ENCODE data around the gene RALB. TPM values are rescaled to one million over a fixed set of nuclear protein-coding genes. Genes with fewer than 3 reads are reported as not detected.

RALB gene
- polyA plus RNA-seq, 2 of the 4 experiments (the other 2 are of a cell fraction), result 72.9 to 76.5 TPM

GRCh38 chr2:120236316-120236715, 16.3 kb upstream of the RALB start:
- ATAC-seq (no peak), FAIRE-seq (no peak), DNase-seq (ENCODE audit: low read depth in 1 of 2, low spot score in 1 of 2) (no peak)
- peak overlapping the region in 1 of 2 experiments; percentile 88; a peak in 2 of 6 replicates for H3K27ac ChIP-seq
- H3K4me1 ChIP-seq, result peaks cover 39% of the 10 kb centered on the region
- H3K9me3 ChIP-seq, result no peaks in the 10 kb centered on the region
- POLR2A ChIA-PET, result no interaction called here
- H3K4me2 ChIP-seq, result no peak overlapping the region
- CTCF ChIA-PET, result no interaction called here
- no peak overlapping the region for H3K4me3 ChIP-seq
- no peak for TF ChIP-seq NFE2L2 (conservative IDR thresholded peaks at IDR 0.05; ENCODE audit: low read length)
- 91% methylated on average over 9 of the region's 10 CpGs for WGBS (ENCODE audit: missing lambda C conversion rate)

GRCh38 chr2:120236791-120237190, 15.9 kb upstream of the RALB start:
- Histone ChIP-seq H3K4me3 (no peak overlapping the region), H3K9me3 (no peaks in the 10 kb centered on the region), H3K4me2 (no peak overlapping the region; the same call in 2 of the 3 replicates), H3K27ac (peak overlapping the region in 1 of 2 experiments; percentile 88; a peak in 3 of 6 replicates), H3K4me1 (peaks cover 39% of the 10 kb centered on the region)
- CTCF ChIA-PET, result no interaction called here
- ATAC-seq (no peak), FAIRE-seq (no peak), DNase-seq (ENCODE audit: low read depth in 1 of 2, low spot score in 1 of 2) (no peak)
- POLR2A ChIA-PET, result no interaction called here
- TF ChIP-seq, protein P1, sequence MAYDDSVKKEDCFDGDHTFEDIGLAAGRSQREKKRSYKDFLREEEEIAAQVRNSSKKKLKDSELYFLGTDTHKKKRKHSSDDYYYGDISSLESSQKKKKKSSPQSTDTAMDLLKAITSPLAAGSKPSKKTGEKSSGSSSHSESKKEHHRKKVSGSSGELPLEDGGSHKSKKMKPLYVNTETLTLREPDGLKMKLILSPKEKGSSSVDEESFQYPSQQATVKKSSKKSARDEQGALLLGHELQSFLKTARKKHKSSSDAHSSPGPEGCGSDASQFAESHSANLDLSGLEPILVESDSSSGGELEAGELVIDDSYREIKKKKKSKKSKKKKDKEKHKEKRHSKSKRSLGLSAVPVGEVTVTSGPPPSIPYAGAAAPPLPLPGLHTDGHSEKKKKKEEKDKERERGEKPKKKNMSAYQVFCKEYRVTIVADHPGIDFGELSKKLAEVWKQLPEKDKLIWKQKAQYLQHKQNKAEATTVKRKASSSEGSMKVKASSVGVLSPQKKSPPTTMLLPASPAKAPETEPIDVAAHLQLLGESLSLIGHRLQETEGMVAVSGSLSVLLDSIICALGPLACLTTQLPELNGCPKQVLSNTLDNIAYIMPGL (CRISPR knock-in tag; IDR thresholded peaks at IDR 0.05; ENCODE audit: borderline replicate concordance), result no peak
- no peak for TF ChIP-seq KDM1A (IDR thresholded peaks at IDR 0.05; ENCODE audit: low read depth)
- TF ChIP-seq EHMT2 (IDR thresholded peaks at IDR 0.05; ENCODE audit: low read depth), result no peak
- no peak for TF ChIP-seq NFE2L2 (conservative IDR thresholded peaks at IDR 0.05; ENCODE audit: low read length)
- TF ChIP-seq SMC3 (IDR thresholded peaks at IDR 0.05), result no peak
- no peak for TF ChIP-seq ESRRA (IDR thresholded peaks at IDR 0.05; ENCODE audit: borderline replicate concordance, low read length)
- TF ChIP-seq BCL3 (IDR thresholded peaks at IDR 0.05), result no peak
- TF ChIP-seq RNF2 (IDR thresholded peaks at IDR 0.05; ENCODE audit: borderline replicate concordance, low read depth), result no peak
- no peak for TF ChIP-seq ZNF302 (CRISPR knock-in tag; IDR thresholded peaks at IDR 0.05)
- TF ChIP-seq BHLHE40 (IDR thresholded peaks at IDR 0.05; ENCODE audit: low read depth, low read length), result no peak
- TF ChIP-seq KDM5A (IDR thresholded peaks at IDR 0.05), result no peak
- 91% methylated on average over 5 of the region's 5 CpGs for WGBS (ENCODE audit: missing lambda C conversion rate)

DNA sequence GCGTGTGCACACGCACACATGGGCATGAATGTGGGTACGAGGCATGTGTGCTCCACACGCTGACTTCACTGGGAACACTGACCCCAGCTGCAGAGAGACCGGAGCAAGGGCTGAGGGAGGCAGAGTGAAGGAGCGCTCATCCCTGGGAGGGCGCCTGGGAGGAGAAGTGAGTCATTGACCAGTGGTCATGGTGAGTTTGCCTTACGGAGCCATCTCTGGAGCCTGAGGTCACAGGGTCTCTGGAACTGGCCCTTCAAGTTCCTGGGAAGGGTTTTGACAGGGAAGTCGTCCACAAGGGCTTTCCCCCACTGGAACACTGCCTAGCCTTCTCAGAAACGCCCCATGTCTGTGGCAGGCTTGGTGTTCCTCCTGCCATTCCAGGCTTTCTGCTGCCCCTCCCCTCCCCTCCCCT, 15.2 kb upstream of the RALB start:
- POLR2A ChIA-PET, result no interaction called here
- TF ChIP-seq FOSL2 (IDR thresholded peaks at IDR 0.05) (peak; percentile 40), FOSL2 (CRISPR knock-in tag; IDR thresholded peaks at IDR 0.05) (peak; percentile 78), RARB (CRISPR knock-in tag; IDR thresholded peaks at IDR 0.05) (no peak)
- 36% methylated on average over 10 of the region's 10 CpGs for WGBS (ENCODE audit: missing lambda C conversion rate)
- Histone ChIP-seq H3K4me2 (peak overlapping the region; percentile 82), H3K4me3 (no peak overlapping the region), H3K9me3 (no peaks in the 10 kb centered on the region), H3K4me1 (peaks cover 39% of the 10 kb centered on the region), H3K27ac (peak overlapping the region; percentile 72 to 88; a peak in 5 of 6 replicates)
- CTCF ChIA-PET, result no interaction called here
- FAIRE-seq (no peak), DNase-seq (ENCODE audit: low read depth in 1 of 2, low spot score in 1 of 2) (peak; percentile 70 to 73), ATAC-seq (peak; percentile 73 to 81)

- peak; percentile 94 for ATAC-seq
- WGBS (ENCODE audit: missing lambda C conversion rate), result 38% methylated on average over 22 of the region's 22 CpGs
- DNase-seq (ENCODE audit: low read depth in 1 of 2, low spot score in 1 of 2), result peak; percentile 86 to 87
- FAIRE-seq, result no peak
- Histone ChIP-seq H3K4me3 (no peak overlapping the region), H3K9me3 (no peaks in the 10 kb centered on the region), H3K27ac (peak overlapping the region; percentile 84 to 88), H3K4me2 (peak overlapping the region; percentile 82), H3K4me1 (peaks cover 39% of the 10 kb centered on the region)
- CTCF ChIA-PET, result interaction anchor here (2.7 kb wide), 1 partner anchor 13 kb away, joined by 10 read pairs; the partner anchor contains the start of gene RALB
- POLR2A ChIA-PET, result interaction anchor here (1.0 to 1.4 kb wide), 2 partner anchors 14 to 16 kb away, joined by 5 read pairs; partner anchors contain the start of genes RALB and TMEM185B
- TF ChIP-seq ESRRA (IDR thresholded peaks at IDR 0.05; ENCODE audit: borderline replicate concordance, low read length), result peak; percentile 66; the same call in 1 of the 2 replicates
- no peak for TF ChIP-seq MAZ (IDR thresholded peaks at IDR 0.05; ENCODE audit: borderline replicate concordance, low read depth, low read length)
- 0 out of 2 replicates have a peak, but pooled peaks have one; percentile 3 for TF ChIP-seq POLR2A (IDR thresholded peaks at IDR 0.05; ENCODE audit: low read length)
- no peak for TF ChIP-seq FOSB (CRISPR knock-in tag; IDR thresholded peaks at IDR 0.05)
- peak; percentile 22 for TF ChIP-seq MAX (IDR thresholded peaks at IDR 0.05)
- TF ChIP-seq NR3C1 (IDR thresholded peaks at IDR 0.05), result no peak
- TF ChIP-seq MYC (IDR thresholded peaks at IDR 0.05; ENCODE audit: borderline replicate concordance, low read length), result no peak
- TF ChIP-seq JUN (IDR thresholded peaks at IDR 0.05), result peak in 1 of 2 experiments; percentile 33; a peak in 1 of 5 replicates
- TF ChIP-seq CHD2 (IDR thresholded peaks at IDR 0.05; ENCODE audit: low read length, partially characterized antibody), result no peak
- TF ChIP-seq CEBPB (IDR thresholded peaks at IDR 0.05), result no peak
- peak; percentile 49; the same call in 1 of the 2 replicates for TF ChIP-seq JUNB (IDR thresholded peaks at IDR 0.05)
These were observed 13.7 kb upstream of the RALB start for GRCh38 chr2:120238728-120239487.

Data from A549 (cell line).